Esophagus (tissue), 2 donors: ENCODE results near the gene PDE4D. TPM values are rescaled to one million over a fixed set of nuclear protein-coding genes. Genes with fewer than 3 reads are reported as not detected.

Experiments used
- H3K27ac ChIP-seq, 2 donors: one replicate each; pipeline ENCODE4 v1.5.1; 2013; ENCODE audit warnings: low read depth in 2 of 2, mild to moderate bottlenecking in 2 of 2, inconsistent platforms in 1 of 2, low read length in 1 of 2, moderate library complexity in 1 of 2
- H3K27me3 ChIP-seq, 2 donors: one replicate each; pipeline ENCODE4 v1.6.1; 2013; ENCODE audit warnings: low read length in 2 of 2, control low read depth in 1 of 2, mild to moderate bottlenecking in 1 of 2; ENCODE audit not compliant: insufficient read depth in 2 of 2, control insufficient read depth in 1 of 2
- H3K36me3 ChIP-seq, 2 donors: one replicate each; pipeline ENCODE4 v1.6.1; 2013; ENCODE audit warnings: low read length in 1 of 2; ENCODE audit not compliant: control insufficient read depth in 2 of 2, insufficient read depth in 2 of 2
- H3K4me1 ChIP-seq, 2 donors: one replicate each; pipeline ENCODE4 v1.6.1; 2013; ENCODE audit warnings: low read length in 1 of 2; ENCODE audit not compliant: control insufficient read depth in 2 of 2, insufficient read depth in 2 of 2
- H3K4me3 ChIP-seq, 2 donors: one replicate each; pipeline ENCODE4 v1.5.1; 2013; ENCODE audit warnings: low read length in 2 of 2, mild to moderate bottlenecking in 2 of 2, low read depth in 1 of 2, moderate library complexity in 1 of 2
- H3K9me3 ChIP-seq, 2 donors: one replicate each; pipeline ENCODE4 v1.6.1; 2013; ENCODE audit warnings: mild to moderate bottlenecking in 2 of 2, low read depth in 1 of 2, low read length in 1 of 2, moderate library complexity in 1 of 2; ENCODE audit not compliant: control insufficient read depth in 2 of 2, insufficient read depth in 1 of 2
- WGBS, 2 donors: extraction: QIAGEN DNeasy Blood & Tissue Kit; methylation state at CpG; one replicate each; pipeline ENCODE4 v1.1.7; 2013; 5-methylcytosine and 5-hydroxymethylcytosine counted together
- polyA plus RNA-seq, 2 donors: library from polyadenylated mRNA; stranded (reverse); fragments of 200-250 nt; gene quantifications; one replicate each; pipeline ENCODE4 v1.2.3, GENCODE V29; 2013
- donor health status: healthy with polysubstance abuse.
- donor health status: Bipolar disorder and iron deficiency.

The PDE4D gene
- polyA plus RNA-seq, 2 donors, result 1.5 to 2.5 TPM

- 92 to 95% methylated on average over 2 of the region's 2 CpGs for WGBS, 2 donors
- no peaks in the 10 kb centered on the region for H3K36me3 ChIP-seq
- no peaks in the 10 kb centered on the region for H3K27me3 ChIP-seq
- no peaks in the 10 kb centered on the region for H3K4me1 ChIP-seq
- H3K4me3 ChIP-seq, result no peak overlapping the region
- no peak overlapping the region for H3K27ac ChIP-seq
- H3K9me3 ChIP-seq, result no peaks in the 10 kb centered on the region
Observed at GRCh38 chr5:59845730-59846129, 47.8 kb downstream of the PDE4D start.

- Histone ChIP-seq H3K36me3 (no peaks in the 10 kb centered on the region), H3K27ac (no peak overlapping the region), H3K4me1 (no peaks in the 10 kb centered on the region), H3K4me3 (no peak overlapping the region), H3K9me3 (no peaks in the 10 kb centered on the region), H3K27me3 (no peaks in the 10 kb centered on the region)
- 83 to 94% methylated on average over 1 of the region's 1 CpG for WGBS, 2 donors
Observed at GRCh38 chr5:59843511-59844213, 49.9 kb downstream of the PDE4D start.

- H3K4me3 ChIP-seq, result no peak overlapping the region
- no peaks in the 10 kb centered on the region for H3K27me3 ChIP-seq
- H3K36me3 ChIP-seq, result no peaks in the 10 kb centered on the region
- no peaks in the 10 kb centered on the region for H3K4me1 ChIP-seq
- no peak overlapping the region for H3K27ac ChIP-seq
- no peaks in the 10 kb centered on the region for H3K9me3 ChIP-seq
- 56 to 58% methylated on average over 1 of the region's 1 CpG for WGBS, 2 donors
Observed at GRCh38 chr5:59842999-59843398, 50.5 kb downstream of the PDE4D start.

GRCh38 chr5:59840200-59840601, 53.3 kb downstream of the PDE4D start:
- no peaks in the 10 kb centered on the region for H3K9me3 ChIP-seq
- no peak overlapping the region for H3K27ac ChIP-seq
- H3K27me3 ChIP-seq, result no peaks in the 10 kb centered on the region
- no peak overlapping the region for H3K4me3 ChIP-seq
- no peaks in the 10 kb centered on the region for H3K36me3 ChIP-seq
- no peaks in the 10 kb centered on the region for H3K4me1 ChIP-seq
- WGBS, 2 donors, result 57 to 67% methylated on average over 3 of the region's 3 CpGs

- Histone ChIP-seq H3K27ac (no peak overlapping the region), H3K36me3 (no peaks in the 10 kb centered on the region), H3K27me3 (no peaks in the 10 kb centered on the region), H3K4me1 (no peaks in the 10 kb centered on the region), H3K4me3 (no peak overlapping the region), H3K9me3 (no peaks in the 10 kb centered on the region)
- 74 to 76% methylated on average over 2 of the region's 2 CpGs for WGBS, 2 donors
Observed at GRCh38 chr5:59838989-59839388, 54.5 kb downstream of the PDE4D start.

- H3K9me3 ChIP-seq, result no peaks in the 10 kb centered on the region
- WGBS, 2 donors, result 59 to 61% methylated on average over 2 of the region's 2 CpGs
Observed at GRCh38 chr5:59838067-59838466, 55.5 kb downstream of the PDE4D start.

GRCh38 chr5:59837071-59837470, 56.5 kb downstream of the PDE4D start:
- 83 to 88% methylated on average over 1 of the region's 1 CpG for WGBS, 2 donors
- Histone ChIP-seq H3K4me3 (no peak overlapping the region), H3K27me3 (no peaks in the 10 kb centered on the region), H3K36me3 (no peaks in the 10 kb centered on the region), H3K4me1 (no peaks in the 10 kb centered on the region), H3K27ac (no peak overlapping the region), H3K9me3 (no peaks in the 10 kb centered on the region)

More at GRCh38 chr5:59838067-59838466, 55.5 kb downstream of the PDE4D start:
- no peak overlapping the region for H3K4me3 ChIP-seq
- H3K4me1 ChIP-seq, result no peaks in the 10 kb centered on the region
- no peak overlapping the region for H3K27ac ChIP-seq
- H3K36me3 ChIP-seq, result no peaks in the 10 kb centered on the region
- no peaks in the 10 kb centered on the region for H3K27me3 ChIP-seq

GRCh38 chr5:59835800-59836199, 57.7 kb downstream of the PDE4D start:
- Histone ChIP-seq H3K4me3 (no peak overlapping the region), H3K36me3 (no peaks in the 10 kb centered on the region), H3K27me3 (no peaks in the 10 kb centered on the region), H3K4me1 (no peaks in the 10 kb centered on the region), H3K27ac (no peak overlapping the region), H3K9me3 (no peaks in the 10 kb centered on the region)
- 72 to 78% methylated on average over 3 of the region's 3 CpGs for WGBS, 2 donors

GRCh38 chr5:59833448-59833847, 60.1 kb downstream of the PDE4D start:
- no peak overlapping the region for H3K27ac ChIP-seq
- WGBS, 2 donors, result 43 to 53% methylated on average over 4 of the region's 4 CpGs
- H3K36me3 ChIP-seq, result no peaks in the 10 kb centered on the region

GRCh38 chr5:59832577-59833301, 60.8 kb downstream of the PDE4D start:
- Histone ChIP-seq H3K9me3 (no peaks in the 10 kb centered on the region), H3K4me3 (no peak overlapping the region), H3K4me1 (no peaks in the 10 kb centered on the region), H3K27ac (no peak overlapping the region), H3K27me3 (no peaks in the 10 kb centered on the region), H3K36me3 (no peaks in the 10 kb centered on the region)
- WGBS, 2 donors, result 70 to 75% methylated on average over 7 of the region's 7 CpGs

More at GRCh38 chr5:59833448-59833847, 60.1 kb downstream of the PDE4D start:
- H3K27me3 ChIP-seq, result no peaks in the 10 kb centered on the region
- no peak overlapping the region for H3K4me3 ChIP-seq
- H3K4me1 ChIP-seq, result no peaks in the 10 kb centered on the region
- H3K9me3 ChIP-seq, result no peaks in the 10 kb centered on the region
